K562 (cell line): ENCODE measurements around the gene AIFM1. TPM values are rescaled to one million over a fixed set of nuclear protein-coding genes. Genes with fewer than 3 reads are reported as not detected.

Experiments
- BDP1 ChIP-seq: IDR thresholded peaks from 3 replicates; pipeline ENCODE4 v1.6.1; 2011; ENCODE audit not compliant: insufficient read length, insufficient read depth
- BRCA1 ChIP-seq, 2 experiments: fragments of 450-650 bp in 1 of 2; sonication (generic) in 1 of 2; formaldehyde crosslinking in 1 of 2; IDR thresholded peaks; 2 replicates each; pipeline versions ENCODE4 v1.5.0 to v1.6.1; 2017 to 2020; ENCODE audit warnings: mild to moderate bottlenecking in 1 of 2, missing genetic modification reagents in 1 of 2
- DEAF1 ChIP-seq: fragments of 450-650 bp; formaldehyde crosslinking; IDR thresholded peaks from 2 replicates; pipeline ENCODE4 v1.4.0; 2020; ENCODE audit warnings: mild to moderate bottlenecking, moderate library complexity
- ELF4 ChIP-seq: fragments of 450-650 bp; formaldehyde crosslinking; IDR thresholded peaks from 2 replicates; pipeline ENCODE4 v1.4.0; 2022; ENCODE audit warnings: missing genetic modification characterization
- FUS ChIP-seq: fragments of 200-400 bp; formaldehyde crosslinking; optimal IDR thresholded peaks from 2 replicates; pipeline ENCODE3; 2017; ENCODE audit warnings: low read depth, low read length
- HCFC1 ChIP-seq: IDR thresholded peaks from 2 replicates; pipeline ENCODE4 v1.6.1; 2012; ENCODE audit warnings: low read depth, low read length, improper control_type of control experiment
- KAT2B ChIP-seq: IDR thresholded peaks from one replicate; pipeline ENCODE4 v1.6.1; 2012; ENCODE audit warnings: low read depth, mild to moderate bottlenecking, control low read depth, inconsistent platforms, low read length, moderate library complexity
- KDM5B ChIP-seq: fragments of 200-600 bp; sonication (generic); IDR thresholded peaks from 2 replicates; pipeline ENCODE4 v1.6.1; 2012; ENCODE audit warnings: low read depth, mild to moderate bottlenecking, moderate library complexity, low read length, control low read depth, inconsistent platforms; ENCODE audit not compliant: insufficient replicate concordance
- MBD2 ChIP-seq: sonication (generic); IDR thresholded peaks from 2 replicates; pipeline ENCODE4 v1.6.1; 2016; ENCODE audit warnings: low read depth, borderline replicate concordance
- MTF1 ChIP-seq: fragments of 250-450 bp; sonication (Bioruptor Pico); IDR thresholded peaks from 2 replicates; pipeline ENCODE4 v1.9.0; 2021; ENCODE audit warnings: moderate library complexity, mild to moderate bottlenecking, inconsistent platforms, borderline replicate concordance
- NR4A1 ChIP-seq, 2 experiments: fragments of 250-450 bp in 1 of 2; fragments of 450-650 bp in 1 of 2; sonication (Bioruptor Pico) in 1 of 2; IDR thresholded peaks; 2 replicates each; pipeline versions ENCODE4 v1.4.0 to v1.6.1; 2016 to 2020; ENCODE audit warnings: mild to moderate bottlenecking in 2 of 2, missing compliant biosample characterization in 1 of 2, missing genetic modification characterization in 1 of 2, moderate library complexity in 1 of 2
- NUFIP1 ChIP-seq: fragments of 450-650 bp; IDR thresholded peaks from 2 replicates; pipeline ENCODE4 v1.6.1; 2018; ENCODE audit not compliant: partially characterized antibody
- PYGO2 ChIP-seq: fragments of 450-650 bp; IDR thresholded peaks from 2 replicates; pipeline ENCODE4 v1.6.1; 2016; ENCODE audit warnings: mild to moderate bottlenecking, missing genetic modification characterization, moderate library complexity, missing compliant biosample characterization
- RNF219 ChIP-seq: fragments of 250-450 bp; sonication (Bioruptor Pico); IDR thresholded peaks from 2 replicates; pipeline ENCODE4 v1.5.0; 2022; ENCODE audit warnings: mild to moderate bottlenecking
- SMARCE1 ChIP-seq: fragments of 450-650 bp; IDR thresholded peaks from 2 replicates; pipeline ENCODE4 v1.7.1; 2016; ENCODE audit warnings: mild to moderate bottlenecking
- ZBTB49 ChIP-seq: sonication (generic); formaldehyde crosslinking; IDR thresholded peaks from 2 replicates; pipeline ENCODE4 v1.8.0; 2022; ENCODE audit warnings: missing genetic modification reagents, mild to moderate bottlenecking, borderline replicate concordance
- ZNF212 ChIP-seq: fragments of 450-650 bp; formaldehyde crosslinking; IDR thresholded peaks from 2 replicates; pipeline ENCODE4 v1.4.0; 2020; ENCODE audit warnings: mild to moderate bottlenecking
- ZNF277 ChIP-seq: fragments of 250-450 bp; sonication (Bioruptor Pico); IDR thresholded peaks from 2 replicates; pipeline ENCODE4 v1.8.0; 2022; ENCODE audit warnings: inconsistent platforms, mild to moderate bottlenecking, moderate library complexity, borderline replicate concordance
- ZNF766 ChIP-seq: fragments of 200-800 bp; sonication (Bioruptor generic); conservative IDR thresholded peaks from 2 replicates; pipeline ENCODE4 v1.6.1; 2016; ENCODE audit warnings: missing genetic modification characterization, missing compliant biosample characterization
- ZNF830 ChIP-seq: fragments of 250-450 bp; sonication (Bioruptor Pico); IDR thresholded peaks from 2 replicates; pipeline ENCODE4 v1.5.0; 2021; ENCODE audit warnings: mild to moderate bottlenecking
- polyA plus RNA-seq, 8 experiments: library from polyadenylated mRNA; depleted of rRNA in 4 of 8; stranded (reverse) in 5 of 8; unstranded in 3 of 8; fragments of >200 nt; fragmentation: Nextera tagmentation in 2 of 8; fragmentation: Illumina TruSeq in 1 of 8; extraction: Ambion mirVana in 2 of 8; extraction: Trizol in 1 of 8; gene quantifications; 2 replicates each; pipeline versions ENCODE4 v1.2.1 to v1.2.3, GENCODE V29; 2011 to 2014; ENCODE audit warnings: inconsistent platforms in 1 of 8, missing spikeins in 1 of 8
- total RNA-seq, 7 experiments: library from RNA; depleted of rRNA in 6 of 7; stranded (reverse); fragments of >200 nt in 6 of 7; fragmentation: Illumina TruSeq in 2 of 7; extraction: Trizol in 2 of 7; gene quantifications; 2 replicates each; pipeline versions ENCODE4 v1.2.1 to v1.2.3, GENCODE V29; 2011 to 2021; ENCODE audit warnings: low replicate concordance in 1 of 7

AIFM1 gene
- total and polyA plus RNA-seq, 9 of the 15 experiments (the other 6 are each of a cell fraction or from before 2014, with no cell fraction given) = 51.0 to 117 (median 91.2) TPM

GRCh38 chrX:130082244-130083106 lies 83.2 kb downstream of the AIFM1 start (continued):
- TF ChIP-seq BDP1 = no peak
- no peak for TF ChIP-seq ZNF830 (CRISPR knock-in tag)
- no peak for TF ChIP-seq PYGO2 (tag)
- TF ChIP-seq BRCA1 (IDR thresholded peaks at IDR 0.05) = no peak
- TF ChIP-seq BRCA1 (CRISPR knock-in tag; IDR thresholded peaks at IDR 0.05) = no peak
- no peak for TF ChIP-seq MTF1 (CRISPR knock-in tag)
- no peak for TF ChIP-seq ELF4 (CRISPR knock-in tag)
- TF ChIP-seq ZBTB49 = no peak
- TF ChIP-seq KDM5B = no peak
- no peak for TF ChIP-seq KAT2B
- no peak for TF ChIP-seq ZNF277 (CRISPR knock-in tag)
- TF ChIP-seq ZNF766 (CRISPR knock-in tag) = peak; percentile 81; the same call in 1 of the 2 replicates
- no peak for TF ChIP-seq FUS
- no peak for TF ChIP-seq DEAF1 (CRISPR knock-in tag)
- no peak for TF ChIP-seq RNF219 (CRISPR knock-in tag)
- no peak for TF ChIP-seq ZNF212 (CRISPR knock-in tag)
- no peak for TF ChIP-seq MBD2
- TF ChIP-seq NUFIP1 = no peak
- no peak; the same call in 1 of the 2 replicates for TF ChIP-seq SMARCE1
- TF ChIP-seq HCFC1 = no peak
- TF ChIP-seq NR4A1 (CRISPR knock-in tag; IDR thresholded peaks at IDR 0.05) = no peak
- TF ChIP-seq NR4A1 (tag; IDR thresholded peaks at IDR 0.05) = no peak
